Neural cell (in vitro differentiated cells): ENCODE data around the gene GNG12. TPM values are rescaled to one million over a fixed set of nuclear protein-coding genes. Genes with fewer than 3 reads are reported as not detected.

Experiments used
- H2AFZ ChIP-seq: fragments of 200-600, 300-800 bp; sonication (generic), shearing (Covaris generic); 2 replicates; pipeline ENCODE4 v1.6.0; 2014; ENCODE audit warnings: low read depth, mild to moderate bottlenecking, antibody characterized with exemption, low read length, moderate library complexity
- H3F3A ChIP-seq: fragments of 200-600 bp; shearing (Covaris generic); 2 replicates; pipeline ENCODE4 v1.6.1; 2016; ENCODE audit warnings: mild to moderate bottlenecking, moderate library complexity, mixed read lengths, antibody characterized with exemption, low read length; ENCODE audit not compliant: insufficient read depth, poor library complexity, severe bottlenecking
- H3K27ac ChIP-seq: fragments of 200-600, 300-800 bp; sonication (generic), shearing (Covaris generic); 2 replicates; pipeline ENCODE4 v1.5.1; 2014; ENCODE audit warnings: mild to moderate bottlenecking, low read length, moderate library complexity
- H3K27me3 ChIP-seq: fragments of 300-800, 200-600 bp; sonication (generic), shearing (Covaris generic); 2 replicates; pipeline ENCODE4 v1.6.0; 2014; ENCODE audit warnings: mild to moderate bottlenecking, low read depth, low read length, moderate library complexity; ENCODE audit not compliant: insufficient read depth
- H3K36me3 ChIP-seq: fragments of 300-800, 200-600 bp; sonication (generic), shearing (Covaris generic); 2 replicates; pipeline ENCODE4 v1.5.1; 2014; ENCODE audit warnings: mild to moderate bottlenecking, antibody characterized with exemption, low read length, moderate library complexity; ENCODE audit not compliant: insufficient read depth
- H3K4me2 ChIP-seq: fragments of 300-800, 200-600 bp; sonication (generic), shearing (Covaris generic); 2 replicates; pipeline ENCODE4 v1.6.0; 2014; ENCODE audit warnings: mild to moderate bottlenecking, low read length
- H3K4me3 ChIP-seq: fragments of 300-800, 200-600 bp; sonication (generic), shearing (Covaris generic); 2 replicates; pipeline ENCODE4 v1.5.1; 2014; ENCODE audit warnings: mild to moderate bottlenecking, low read length, moderate library complexity
- H3K79me2 ChIP-seq: fragments of 200-600 bp; shearing (Covaris generic); replicated peaks from 2 replicates; pipeline ENCODE4 v1.6.0; 2014; ENCODE audit warnings: mild to moderate bottlenecking, low read length, moderate library complexity; ENCODE audit not compliant: insufficient read depth
- H3K9ac ChIP-seq: fragments of 300-800, 200-600 bp; sonication (generic), shearing (Covaris generic); 2 replicates; pipeline ENCODE4 v1.6.1; 2016; ENCODE audit warnings: mild to moderate bottlenecking, low read length, mixed read lengths
- H3K9me2 ChIP-seq: fragments of 200-600 bp; shearing (Covaris generic); 2 replicates; pipeline ENCODE4 v1.6.1; 2016; ENCODE audit warnings: mild to moderate bottlenecking, low read length, mixed read lengths; ENCODE audit not compliant: insufficient read depth
- H3K9me3 ChIP-seq: fragments of 200-600, 300-800 bp; sonication (generic), shearing (Covaris generic); 2 replicates; pipeline ENCODE4 v1.6.1; 2016; ENCODE audit warnings: mild to moderate bottlenecking, mixed run types, low read length, moderate library complexity, mixed read lengths
- H4K20me1 ChIP-seq: fragments of 200-600 bp; shearing (Covaris generic); 2 replicates; pipeline ENCODE4 v1.6.1; 2016; ENCODE audit warnings: mild to moderate bottlenecking, mixed run types; ENCODE audit not compliant: insufficient read depth
- CTCF ChIP-seq: fragments of 450-650 bp; IDR thresholded peaks from 2 replicates; pipeline ENCODE4 v1.5.1; 2014; ENCODE audit warnings: antibody characterized with exemption, mild to moderate bottlenecking, moderate library complexity; ENCODE audit not compliant: poor library complexity, severe bottlenecking
- EP300 ChIP-seq: fragments of 450-650 bp; conservative IDR thresholded peaks from 2 replicates; pipeline ENCODE4 v1.6.1; 2014; ENCODE audit warnings: antibody characterized with exemption, mild to moderate bottlenecking, moderate library complexity; ENCODE audit not compliant: poor library complexity, severe bottlenecking
- EZH2 ChIP-seq: fragments of 200-600, 300-800 bp; shearing (Covaris generic), sonication (generic); IDR thresholded peaks from 2 replicates; pipeline ENCODE4 v1.6.1; 2014; ENCODE audit warnings: antibody characterized with exemption, low read length, borderline replicate concordance, mild to moderate bottlenecking; ENCODE audit not compliant: insufficient read depth, poor library complexity, severe bottlenecking
- MXI1 ChIP-seq: fragments of 450-650 bp; conservative IDR thresholded peaks from 2 replicates; pipeline ENCODE4 v1.6.1; 2014; ENCODE audit warnings: antibody characterized with exemption, mild to moderate bottlenecking; ENCODE audit not compliant: poor library complexity, severe bottlenecking
- POLR2AphosphoS5 ChIP-seq: IDR thresholded peaks from 2 replicates; pipeline ENCODE4 v1.6.1; 2012
- RAD21 ChIP-seq: fragments of 450-650 bp; conservative IDR thresholded peaks from 2 replicates; pipeline ENCODE4 v1.6.1; 2014; ENCODE audit warnings: antibody characterized with exemption, mild to moderate bottlenecking, moderate library complexity
- REST ChIP-seq: IDR thresholded peaks from 2 replicates; pipeline ENCODE4 v1.6.1; 2012; ENCODE audit warnings: borderline replicate concordance
- SMC3 ChIP-seq: fragments of 450-650 bp; conservative IDR thresholded peaks from 2 replicates; pipeline ENCODE4 v1.6.1; 2014; ENCODE audit warnings: antibody characterized with exemption, mild to moderate bottlenecking, moderate library complexity; ENCODE audit not compliant: poor library complexity
- TAF1 ChIP-seq: IDR thresholded peaks from 2 replicates; pipeline ENCODE4 v1.6.1; 2012; ENCODE audit warnings: low read depth
- polyA plus RNA-seq: library from polyadenylated mRNA; depleted of rRNA; stranded (reverse); fragments of >200 nt; gene quantifications from 2 replicates; pipeline ENCODE4 v1.2.3, GENCODE V29; 2014

The GNG12 gene
- polyA plus RNA-seq, 1 donor from 2014 or later = 0.35 TPM

- Histone ChIP-seq H2AFZ (no peak overlapping the region), H3K36me3 (no peaks in the 10 kb centered on the region), H3K79me2 (no peaks in the 10 kb centered on the region), H4K20me1 (no peaks in the 10 kb centered on the region), H3K9me2 (no peaks in the 10 kb centered on the region), H3K4me2 (no peak overlapping the region), H3K27ac (no peak overlapping the region), H3K4me3 (no peak overlapping the region), H3K9me3 (no peaks in the 10 kb centered on the region), H3K27me3 (no peaks in the 10 kb centered on the region), H3F3A (no peaks in the 10 kb centered on the region), H3K9ac (no peak overlapping the region)
- TF ChIP-seq TAF1 = no peak
- no peak for TF ChIP-seq MXI1
- no peak for TF ChIP-seq EZH2
- TF ChIP-seq EP300 = no peak
- no peak for TF ChIP-seq SMC3
Observed at GRCh38 chr1:67717876-67718275, 115.4 kb downstream of the GNG12 start.

- Histone ChIP-seq H3K4me2 (no peak overlapping the region), H3K27ac (no peak overlapping the region), H3K9ac (no peak overlapping the region), H3K79me2 (no peaks in the 10 kb centered on the region), H4K20me1 (no peaks in the 10 kb centered on the region), H3K9me2 (no peaks in the 10 kb centered on the region), H2AFZ (no peak overlapping the region), H3K9me3 (no peaks in the 10 kb centered on the region), H3K27me3 (no peaks in the 10 kb centered on the region), H3F3A (no peaks in the 10 kb centered on the region), H3K36me3 (no peaks in the 10 kb centered on the region), H3K4me3 (no peak overlapping the region)
- TF ChIP-seq REST (no peak), SMC3 (no peak), RAD21 (no peak), POLR2AphosphoS5 (no peak), CTCF (no peak), MXI1 (no peak), EP300 (no peak), EZH2 (no peak), TAF1 (no peak)
Observed at GRCh38 chr1:67716800-67717199, 116.5 kb downstream of the GNG12 start.

GRCh38 chr1:67715819-67716218, 117.4 kb downstream of the GNG12 start:
- no peak overlapping the region for H3K27ac ChIP-seq
- H3K9me2 ChIP-seq = no peaks in the 10 kb centered on the region
- no peaks in the 10 kb centered on the region for H3K36me3 ChIP-seq
- H3K4me3 ChIP-seq = no peak overlapping the region
- TF ChIP-seq POLR2AphosphoS5 = no peak
- no peak for TF ChIP-seq REST
- TF ChIP-seq EZH2 = no peak
- no peak for TF ChIP-seq TAF1
- TF ChIP-seq SMC3 = no peak
- TF ChIP-seq EP300 = no peak
- no peaks in the 10 kb centered on the region for H3K9me3 ChIP-seq
- no peak overlapping the region for H2AFZ ChIP-seq
- no peaks in the 10 kb centered on the region for H3F3A ChIP-seq
- H4K20me1 ChIP-seq = no peaks in the 10 kb centered on the region
- no peak overlapping the region for H3K4me2 ChIP-seq
- no peak overlapping the region for H3K9ac ChIP-seq
- H3K79me2 ChIP-seq = no peaks in the 10 kb centered on the region
- no peaks in the 10 kb centered on the region for H3K27me3 ChIP-seq
